GM23338 (cell line): ENCODE measurements around the gene SLC9A4.

Source experiments
- CREB1 ChIP-seq: fragments of 250-450 bp; sonication (Bioruptor Pico); IDR thresholded peaks from 2 replicates; pipeline ENCODE4 v1.5.0; 2020; ENCODE audit warnings: low read depth, mild to moderate bottlenecking, moderate library complexity
- EZH2phosphoT487 ChIP-seq: fragments of 200-600 bp; sonication (generic); IDR thresholded peaks from one replicate; pipeline ENCODE4 v1.8.1; 2018; ENCODE audit warnings: antibody characterized with exemption; ENCODE audit not compliant: unreplicated experiment
- JUNB ChIP-seq: IDR thresholded peaks from one replicate; pipeline ENCODE4 v1.6.1; 2016; ENCODE audit warnings: antibody characterized with exemption; ENCODE audit not compliant: unreplicated experiment
- POLR2AphosphoS5 ChIP-seq: IDR thresholded peaks from 2 replicates; pipeline ENCODE4 v1.6.1; 2016; ENCODE audit warnings: antibody characterized with exemption, low read depth
- ZNF331 ChIP-seq: fragments of 250-450 bp; sonication (Bioruptor Pico); IDR thresholded peaks from 2 replicates; pipeline ENCODE4 v1.5.0; 2020; ENCODE audit warnings: low read depth, mild to moderate bottlenecking, moderate library complexity
- TF ChIP-seq, protein P1 (sequence below), 2 experiments: fragments of 200-600 bp in 1 of 2; sonication (generic) in 1 of 2; conservative IDR thresholded peaks; 2 replicates each; pipeline versions ENCODE4 v1.5.1 to v1.6.1; 2016 to 2017; ENCODE audit warnings: antibody characterized with exemption in 2 of 2, low read depth in 2 of 2, mild to moderate bottlenecking in 2 of 2, moderate library complexity in 1 of 2
- TF ChIP-seq, protein P2 (sequence below): IDR thresholded peaks from one replicate; pipeline ENCODE4 v1.6.1; 2018; ENCODE audit warnings: antibody characterized with exemption; ENCODE audit not compliant: unreplicated experiment
- TF ChIP-seq, protein P3 (sequence below): IDR thresholded peaks from 2 replicates; pipeline ENCODE4 v1.6.1; 2016; ENCODE audit warnings: antibody characterized with exemption

DNA sequence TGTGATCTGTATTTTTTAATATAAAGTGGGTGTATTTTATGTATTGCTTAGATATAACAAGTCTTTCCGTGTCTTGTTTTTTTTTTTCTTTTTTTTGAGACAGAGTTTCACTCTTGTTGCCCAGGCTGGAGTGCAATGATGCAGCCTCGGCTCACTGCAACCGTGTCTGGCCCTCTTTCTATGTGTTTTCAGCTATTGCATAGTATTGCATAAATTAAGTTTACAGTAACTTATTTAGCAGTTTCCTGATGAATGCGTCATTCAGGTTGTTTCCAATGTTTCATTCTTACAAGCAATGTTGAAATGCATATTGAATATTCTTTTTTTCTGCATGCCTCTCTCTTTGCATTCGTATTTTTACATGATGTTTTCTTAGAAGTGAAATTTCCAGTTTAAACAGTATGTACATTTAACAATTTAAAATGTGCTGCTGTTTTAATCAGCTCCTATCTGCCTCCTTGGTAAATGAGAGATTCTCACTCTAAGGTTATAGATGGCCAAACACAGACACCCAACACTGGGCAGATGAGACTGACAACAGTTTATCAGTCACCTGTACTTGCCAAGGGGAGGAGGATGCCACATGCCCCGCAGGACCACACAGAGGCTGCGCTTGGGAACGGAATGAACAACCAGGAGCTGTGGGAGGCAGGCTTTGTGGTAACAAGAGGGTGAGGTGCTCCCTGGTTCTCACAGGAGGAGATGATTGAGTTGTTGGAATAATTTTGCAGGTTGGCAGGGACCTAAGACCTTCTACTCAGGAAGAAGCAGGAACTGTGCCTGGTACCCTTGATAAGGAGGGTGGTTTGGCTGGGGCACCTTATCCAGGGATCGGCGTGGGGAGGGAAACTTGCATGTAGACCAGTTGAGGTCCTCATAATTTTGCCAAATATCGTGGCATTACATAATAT lies 7.5 kb downstream of the SLC9A4 start:
- TF ChIP-seq, protein P1, sequence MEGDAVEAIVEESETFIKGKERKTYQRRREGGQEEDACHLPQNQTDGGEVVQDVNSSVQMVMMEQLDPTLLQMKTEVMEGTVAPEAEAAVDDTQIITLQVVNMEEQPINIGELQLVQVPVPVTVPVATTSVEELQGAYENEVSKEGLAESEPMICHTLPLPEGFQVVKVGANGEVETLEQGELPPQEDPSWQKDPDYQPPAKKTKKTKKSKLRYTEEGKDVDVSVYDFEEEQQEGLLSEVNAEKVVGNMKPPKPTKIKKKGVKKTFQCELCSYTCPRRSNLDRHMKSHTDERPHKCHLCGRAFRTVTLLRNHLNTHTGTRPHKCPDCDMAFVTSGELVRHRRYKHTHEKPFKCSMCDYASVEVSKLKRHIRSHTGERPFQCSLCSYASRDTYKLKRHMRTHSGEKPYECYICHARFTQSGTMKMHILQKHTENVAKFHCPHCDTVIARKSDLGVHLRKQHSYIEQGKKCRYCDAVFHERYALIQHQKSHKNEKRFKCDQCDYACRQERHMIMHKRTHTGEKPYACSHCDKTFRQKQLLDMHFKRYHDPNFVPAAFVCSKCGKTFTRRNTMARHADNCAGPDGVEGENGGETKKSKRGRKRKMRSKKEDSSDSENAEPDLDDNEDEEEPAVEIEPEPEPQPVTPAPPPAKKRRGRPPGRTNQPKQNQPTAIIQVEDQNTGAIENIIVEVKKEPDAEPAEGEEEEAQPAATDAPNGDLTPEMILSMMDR (conservative IDR thresholded peaks at IDR 0.05; ENCODE audit: low read depth in 2 of 2): no peak
- TF ChIP-seq, protein P2, sequence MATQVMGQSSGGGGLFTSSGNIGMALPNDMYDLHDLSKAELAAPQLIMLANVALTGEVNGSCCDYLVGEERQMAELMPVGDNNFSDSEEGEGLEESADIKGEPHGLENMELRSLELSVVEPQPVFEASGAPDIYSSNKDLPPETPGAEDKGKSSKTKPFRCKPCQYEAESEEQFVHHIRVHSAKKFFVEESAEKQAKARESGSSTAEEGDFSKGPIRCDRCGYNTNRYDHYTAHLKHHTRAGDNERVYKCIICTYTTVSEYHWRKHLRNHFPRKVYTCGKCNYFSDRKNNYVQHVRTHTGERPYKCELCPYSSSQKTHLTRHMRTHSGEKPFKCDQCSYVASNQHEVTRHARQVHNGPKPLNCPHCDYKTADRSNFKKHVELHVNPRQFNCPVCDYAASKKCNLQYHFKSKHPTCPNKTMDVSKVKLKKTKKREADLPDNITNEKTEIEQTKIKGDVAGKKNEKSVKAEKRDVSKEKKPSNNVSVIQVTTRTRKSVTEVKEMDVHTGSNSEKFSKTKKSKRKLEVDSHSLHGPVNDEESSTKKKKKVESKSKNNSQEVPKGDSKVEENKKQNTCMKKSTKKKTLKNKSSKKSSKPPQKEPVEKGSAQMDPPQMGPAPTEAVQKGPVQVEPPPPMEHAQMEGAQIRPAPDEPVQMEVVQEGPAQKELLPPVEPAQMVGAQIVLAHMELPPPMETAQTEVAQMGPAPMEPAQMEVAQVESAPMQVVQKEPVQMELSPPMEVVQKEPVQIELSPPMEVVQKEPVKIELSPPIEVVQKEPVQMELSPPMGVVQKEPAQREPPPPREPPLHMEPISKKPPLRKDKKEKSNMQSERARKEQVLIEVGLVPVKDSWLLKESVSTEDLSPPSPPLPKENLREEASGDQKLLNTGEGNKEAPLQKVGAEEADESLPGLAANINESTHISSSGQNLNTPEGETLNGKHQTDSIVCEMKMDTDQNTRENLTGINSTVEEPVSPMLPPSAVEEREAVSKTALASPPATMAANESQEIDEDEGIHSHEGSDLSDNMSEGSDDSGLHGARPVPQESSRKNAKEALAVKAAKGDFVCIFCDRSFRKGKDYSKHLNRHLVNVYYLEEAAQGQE: no peak
- TF ChIP-seq EZH2phosphoT487 (no peak), JUNB (no peak), CREB1 (CRISPR knock-in tag) (no peak), POLR2AphosphoS5 (no peak), ZNF331 (CRISPR knock-in tag) (no peak)
- TF ChIP-seq, protein P3, sequence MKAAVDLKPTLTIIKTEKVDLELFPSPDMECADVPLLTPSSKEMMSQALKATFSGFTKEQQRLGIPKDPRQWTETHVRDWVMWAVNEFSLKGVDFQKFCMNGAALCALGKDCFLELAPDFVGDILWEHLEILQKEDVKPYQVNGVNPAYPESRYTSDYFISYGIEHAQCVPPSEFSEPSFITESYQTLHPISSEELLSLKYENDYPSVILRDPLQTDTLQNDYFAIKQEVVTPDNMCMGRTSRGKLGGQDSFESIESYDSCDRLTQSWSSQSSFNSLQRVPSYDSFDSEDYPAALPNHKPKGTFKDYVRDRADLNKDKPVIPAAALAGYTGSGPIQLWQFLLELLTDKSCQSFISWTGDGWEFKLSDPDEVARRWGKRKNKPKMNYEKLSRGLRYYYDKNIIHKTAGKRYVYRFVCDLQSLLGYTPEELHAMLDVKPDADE: no peak
